ENCODE measurements around the gene BDNF. TPM values are rescaled to one million over a fixed set of nuclear protein-coding genes. Genes with fewer than 3 reads are reported as not detected.

BDNF gene
- total and polyA plus RNA-seq, 2 experiments from 2014 or later: 5.1 to 5.2 TPM

DNA sequence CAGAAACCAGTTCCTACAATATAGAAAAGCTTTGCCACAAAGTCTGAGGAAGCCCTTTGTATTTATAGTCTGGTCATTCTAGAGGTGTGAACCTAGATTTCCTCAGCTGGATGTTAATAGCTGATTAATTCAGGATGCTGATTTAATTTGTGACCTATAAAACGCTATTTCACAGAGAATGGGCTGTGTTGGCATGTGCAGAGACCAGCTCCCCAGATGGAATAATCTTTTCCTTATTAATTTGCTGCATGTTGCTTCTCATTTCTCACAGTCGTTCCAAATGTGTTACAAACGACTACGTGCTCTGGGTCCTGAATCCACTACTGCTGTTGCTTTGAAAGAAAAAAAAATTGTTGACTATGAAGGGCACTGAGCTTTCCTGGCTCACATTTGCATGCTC lies 49.3 kb downstream of the BDNF start (continued):
- TF ChIP-seq, protein P1, sequence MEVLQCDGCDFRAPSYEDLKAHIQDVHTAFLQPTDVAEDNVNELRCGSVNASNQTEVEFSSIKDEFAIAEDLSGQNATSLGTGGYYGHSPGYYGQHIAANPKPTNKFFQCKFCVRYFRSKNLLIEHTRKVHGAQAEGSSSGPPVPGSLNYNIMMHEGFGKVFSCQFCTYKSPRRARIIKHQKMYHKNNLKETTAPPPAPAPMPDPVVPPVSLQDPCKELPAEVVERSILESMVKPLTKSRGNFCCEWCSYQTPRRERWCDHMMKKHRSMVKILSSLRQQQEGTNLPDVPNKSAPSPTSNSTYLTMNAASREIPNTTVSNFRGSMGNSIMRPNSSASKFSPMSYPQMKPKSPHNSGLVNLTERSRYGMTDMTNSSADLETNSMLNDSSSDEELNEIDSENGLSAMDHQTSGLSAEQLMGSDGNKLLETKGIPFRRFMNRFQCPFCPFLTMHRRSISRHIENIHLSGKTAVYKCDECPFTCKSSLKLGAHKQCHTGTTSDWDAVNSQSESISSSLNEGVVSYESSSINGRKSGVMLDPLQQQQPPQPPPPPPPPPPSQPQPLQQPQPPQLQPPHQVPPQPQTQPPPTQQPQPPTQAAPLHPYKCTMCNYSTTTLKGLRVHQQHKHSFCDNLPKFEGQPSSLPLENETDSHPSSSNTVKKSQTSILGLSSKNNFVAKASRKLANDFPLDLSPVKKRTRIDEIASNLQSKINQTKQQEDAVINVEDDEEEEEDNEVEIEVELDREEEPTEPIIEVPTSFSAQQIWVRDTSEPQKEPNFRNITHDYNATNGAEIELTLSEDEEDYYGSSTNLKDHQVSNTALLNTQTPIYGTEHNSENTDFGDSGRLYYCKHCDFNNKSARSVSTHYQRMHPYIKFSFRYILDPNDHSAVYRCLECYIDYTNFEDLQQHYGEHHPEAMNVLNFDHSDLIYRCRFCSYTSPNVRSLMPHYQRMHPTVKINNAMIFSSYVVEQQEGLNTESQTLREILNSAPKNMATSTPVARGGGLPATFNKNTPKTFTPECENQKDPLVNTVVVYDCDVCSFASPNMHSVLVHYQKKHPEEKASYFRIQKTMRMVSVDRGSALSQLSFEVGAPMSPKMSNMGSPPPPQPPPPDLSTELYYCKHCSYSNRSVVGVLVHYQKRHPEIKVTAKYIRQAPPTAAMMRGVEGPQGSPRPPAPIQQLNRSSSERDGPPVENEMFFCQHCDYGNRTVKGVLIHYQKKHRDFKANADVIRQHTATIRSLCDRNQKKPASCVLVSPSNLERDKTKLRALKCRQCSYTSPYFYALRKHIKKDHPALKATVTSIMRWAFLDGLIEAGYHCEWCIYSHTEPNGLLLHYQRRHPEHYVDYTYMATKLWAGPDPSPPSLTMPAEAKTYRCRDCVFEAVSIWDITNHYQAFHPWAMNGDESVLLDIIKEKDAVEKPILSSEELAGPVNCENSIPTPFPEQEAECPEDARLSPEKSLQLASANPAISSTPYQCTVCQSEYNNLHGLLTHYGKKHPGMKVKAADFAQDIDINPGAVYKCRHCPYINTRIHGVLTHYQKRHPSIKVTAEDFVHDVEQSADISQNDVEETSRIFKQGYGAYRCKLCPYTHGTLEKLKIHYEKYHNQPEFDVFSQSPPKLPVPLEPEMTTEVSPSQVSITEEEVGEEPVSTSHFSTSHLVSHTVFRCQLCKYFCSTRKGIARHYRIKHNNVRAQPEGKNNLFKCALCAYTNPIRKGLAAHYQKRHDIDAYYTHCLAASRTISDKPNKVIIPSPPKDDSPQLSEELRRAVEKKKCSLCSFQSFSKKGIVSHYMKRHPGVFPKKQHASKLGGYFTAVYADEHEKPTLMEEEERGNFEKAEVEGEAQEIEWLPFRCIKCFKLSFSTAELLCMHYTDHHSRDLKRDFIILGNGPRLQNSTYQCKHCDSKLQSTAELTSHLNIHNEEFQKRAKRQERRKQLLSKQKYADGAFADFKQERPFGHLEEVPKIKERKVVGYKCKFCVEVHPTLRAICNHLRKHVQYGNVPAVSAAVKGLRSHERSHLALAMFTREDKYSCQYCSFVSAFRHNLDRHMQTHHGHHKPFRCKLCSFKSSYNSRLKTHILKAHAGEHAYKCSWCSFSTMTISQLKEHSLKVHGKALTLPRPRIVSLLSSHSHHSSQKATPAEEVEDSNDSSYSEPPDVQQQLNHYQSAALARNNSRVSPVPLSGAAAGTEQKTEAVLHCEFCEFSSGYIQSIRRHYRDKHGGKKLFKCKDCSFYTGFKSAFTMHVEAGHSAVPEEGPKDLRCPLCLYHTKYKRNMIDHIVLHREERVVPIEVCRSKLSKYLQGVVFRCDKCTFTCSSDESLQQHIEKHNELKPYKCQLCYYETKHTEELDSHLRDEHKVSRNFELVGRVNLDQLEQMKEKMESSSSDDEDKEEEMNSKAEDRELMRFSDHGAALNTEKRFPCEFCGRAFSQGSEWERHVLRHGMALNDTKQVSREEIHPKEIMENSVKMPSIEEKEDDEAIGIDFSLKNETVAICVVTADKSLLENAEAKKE (CRISPR knock-in tag; IDR thresholded peaks at IDR 0.05): no peak
- TF ChIP-seq, protein P2, sequence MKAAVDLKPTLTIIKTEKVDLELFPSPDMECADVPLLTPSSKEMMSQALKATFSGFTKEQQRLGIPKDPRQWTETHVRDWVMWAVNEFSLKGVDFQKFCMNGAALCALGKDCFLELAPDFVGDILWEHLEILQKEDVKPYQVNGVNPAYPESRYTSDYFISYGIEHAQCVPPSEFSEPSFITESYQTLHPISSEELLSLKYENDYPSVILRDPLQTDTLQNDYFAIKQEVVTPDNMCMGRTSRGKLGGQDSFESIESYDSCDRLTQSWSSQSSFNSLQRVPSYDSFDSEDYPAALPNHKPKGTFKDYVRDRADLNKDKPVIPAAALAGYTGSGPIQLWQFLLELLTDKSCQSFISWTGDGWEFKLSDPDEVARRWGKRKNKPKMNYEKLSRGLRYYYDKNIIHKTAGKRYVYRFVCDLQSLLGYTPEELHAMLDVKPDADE (IDR thresholded peaks at IDR 0.05): no peak
- TF ChIP-seq EZH2 (IDR thresholded peaks at IDR 0.05; ENCODE audit: low read depth, unreplicated experiment): no peak
- TF ChIP-seq, protein P3, sequence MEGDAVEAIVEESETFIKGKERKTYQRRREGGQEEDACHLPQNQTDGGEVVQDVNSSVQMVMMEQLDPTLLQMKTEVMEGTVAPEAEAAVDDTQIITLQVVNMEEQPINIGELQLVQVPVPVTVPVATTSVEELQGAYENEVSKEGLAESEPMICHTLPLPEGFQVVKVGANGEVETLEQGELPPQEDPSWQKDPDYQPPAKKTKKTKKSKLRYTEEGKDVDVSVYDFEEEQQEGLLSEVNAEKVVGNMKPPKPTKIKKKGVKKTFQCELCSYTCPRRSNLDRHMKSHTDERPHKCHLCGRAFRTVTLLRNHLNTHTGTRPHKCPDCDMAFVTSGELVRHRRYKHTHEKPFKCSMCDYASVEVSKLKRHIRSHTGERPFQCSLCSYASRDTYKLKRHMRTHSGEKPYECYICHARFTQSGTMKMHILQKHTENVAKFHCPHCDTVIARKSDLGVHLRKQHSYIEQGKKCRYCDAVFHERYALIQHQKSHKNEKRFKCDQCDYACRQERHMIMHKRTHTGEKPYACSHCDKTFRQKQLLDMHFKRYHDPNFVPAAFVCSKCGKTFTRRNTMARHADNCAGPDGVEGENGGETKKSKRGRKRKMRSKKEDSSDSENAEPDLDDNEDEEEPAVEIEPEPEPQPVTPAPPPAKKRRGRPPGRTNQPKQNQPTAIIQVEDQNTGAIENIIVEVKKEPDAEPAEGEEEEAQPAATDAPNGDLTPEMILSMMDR (conservative IDR thresholded peaks at IDR 0.05; ENCODE audit: low read depth in 2 of 2): no peak
- TF ChIP-seq EZH2phosphoT487 (IDR thresholded peaks at IDR 0.05; ENCODE audit: unreplicated experiment): no peak

DNA sequence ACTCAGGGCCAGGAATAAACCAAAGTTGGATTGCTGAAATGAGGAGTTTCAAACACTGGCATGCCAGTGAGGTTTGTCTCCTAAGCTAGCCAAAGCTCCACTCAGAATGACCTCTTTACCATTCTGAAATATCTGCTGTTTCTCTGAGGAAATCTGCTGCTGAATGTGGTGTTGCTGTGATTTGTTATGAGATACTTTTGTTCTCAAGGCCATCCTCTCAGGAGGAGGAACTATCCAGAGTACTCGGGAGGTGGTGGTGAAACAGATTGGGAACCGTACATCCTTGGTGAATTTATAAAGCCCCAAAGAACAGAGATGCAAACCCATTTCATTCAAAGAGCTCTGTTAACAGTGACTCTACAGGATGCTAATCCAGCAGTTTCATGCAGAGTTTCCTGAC lies 50.5 kb downstream of the BDNF start:
- Histone ChIP-seq H4K20me1 (replicated peaks; ENCODE audit: insufficient read depth) (no peaks in the 10 kb centered on the region), H2AFZ (no peak overlapping the region), H3K9me2 (ENCODE audit: insufficient read depth) (no peaks in the 10 kb centered on the region; the same call in 1 of the 2 replicates), H3F3A (replicated peaks; ENCODE audit: low read depth) (0 out of 2 replicates have a peak, but pooled peaks cover 5% of the 10 kb centered on the region), H3K4me1 (ENCODE audit: insufficient read depth) (peaks cover 24% of the 10 kb centered on the region), H3K27ac (ENCODE audit: low read depth) (no peak overlapping the region), H3K4me3 (no peak overlapping the region), H3K79me2 (replicated peaks; ENCODE audit: insufficient read depth) (no peaks in the 10 kb centered on the region), H3K36me3 (ENCODE audit: insufficient read depth) (no peaks in the 10 kb centered on the region), H3K27me3 (ENCODE audit: insufficient read depth) (no peaks in the 10 kb centered on the region), H3K4me2 (0 out of 2 replicates have a peak overlapping the region, but pooled peaks have one; percentile 16)
- Mint-ChIP-seq H3K4me1 (peaks cover 42% of the 10 kb centered on the region), H3K4me3 (no peak overlapping the region), H3K27ac (no peak overlapping the region), H3K36me3 (ENCODE audit: low read depth) (no peaks in the 10 kb centered on the region), H3K27me3 (ENCODE audit: insufficient read depth, low read depth, poor library complexity) (peaks cover 4% of the 10 kb centered on the region), H3K9me3 (no peaks in the 10 kb centered on the region)
- no peak for DNase-seq (ENCODE audit: low spot score)
- ATAC-seq: peak; percentile 59
- TF ChIP-seq, protein P4, sequence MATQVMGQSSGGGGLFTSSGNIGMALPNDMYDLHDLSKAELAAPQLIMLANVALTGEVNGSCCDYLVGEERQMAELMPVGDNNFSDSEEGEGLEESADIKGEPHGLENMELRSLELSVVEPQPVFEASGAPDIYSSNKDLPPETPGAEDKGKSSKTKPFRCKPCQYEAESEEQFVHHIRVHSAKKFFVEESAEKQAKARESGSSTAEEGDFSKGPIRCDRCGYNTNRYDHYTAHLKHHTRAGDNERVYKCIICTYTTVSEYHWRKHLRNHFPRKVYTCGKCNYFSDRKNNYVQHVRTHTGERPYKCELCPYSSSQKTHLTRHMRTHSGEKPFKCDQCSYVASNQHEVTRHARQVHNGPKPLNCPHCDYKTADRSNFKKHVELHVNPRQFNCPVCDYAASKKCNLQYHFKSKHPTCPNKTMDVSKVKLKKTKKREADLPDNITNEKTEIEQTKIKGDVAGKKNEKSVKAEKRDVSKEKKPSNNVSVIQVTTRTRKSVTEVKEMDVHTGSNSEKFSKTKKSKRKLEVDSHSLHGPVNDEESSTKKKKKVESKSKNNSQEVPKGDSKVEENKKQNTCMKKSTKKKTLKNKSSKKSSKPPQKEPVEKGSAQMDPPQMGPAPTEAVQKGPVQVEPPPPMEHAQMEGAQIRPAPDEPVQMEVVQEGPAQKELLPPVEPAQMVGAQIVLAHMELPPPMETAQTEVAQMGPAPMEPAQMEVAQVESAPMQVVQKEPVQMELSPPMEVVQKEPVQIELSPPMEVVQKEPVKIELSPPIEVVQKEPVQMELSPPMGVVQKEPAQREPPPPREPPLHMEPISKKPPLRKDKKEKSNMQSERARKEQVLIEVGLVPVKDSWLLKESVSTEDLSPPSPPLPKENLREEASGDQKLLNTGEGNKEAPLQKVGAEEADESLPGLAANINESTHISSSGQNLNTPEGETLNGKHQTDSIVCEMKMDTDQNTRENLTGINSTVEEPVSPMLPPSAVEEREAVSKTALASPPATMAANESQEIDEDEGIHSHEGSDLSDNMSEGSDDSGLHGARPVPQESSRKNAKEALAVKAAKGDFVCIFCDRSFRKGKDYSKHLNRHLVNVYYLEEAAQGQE (IDR thresholded peaks at IDR 0.05; ENCODE audit: unreplicated experiment): peak; percentile 39
- TF ChIP-seq EZH2phosphoT487 (IDR thresholded peaks at IDR 0.05; ENCODE audit: unreplicated experiment): no peak

Data from GM23338 (cell line).